K562 (cell line): Measurements from ENCODE around the gene ARHGAP22. TPM values are rescaled to one million over a fixed set of nuclear protein-coding genes. Genes with fewer than 3 reads are reported as not detected.

Source experiments
- ATAC-seq: fragments of 200-7000 bp; cut with Tn5 transposase; 3 replicates; pipeline ENCODE4 v1.9.1; 2020; ENCODE audit warnings: moderate library complexity
- BruUV-seq: library from RNA; stranded (reverse); fragments of 400-500 nt; replicated peaks from 2 replicates; lab custom pipeline; 2021; lab: Mats Ljungman, UMichigan
- CTCF ChIA-PET: fragments of 300-600 bp; formaldehyde crosslinking; extraction: SDS; loops from one replicate; lab custom pipeline; 2021; ENCODE audit warnings: low intra/inter-chr PET ratio; lab: Yijun Ruan, JAX
- POLR2A ChIA-PET: fragments of 300-600, 350-650 bp; sonication (Branson Sonifier 250); formaldehyde crosslinking; extraction: SDS; loops from one replicate; lab custom pipeline; 2021; ENCODE audit warnings: antibody characterized with exemption, inconsistent platforms; lab: Yijun Ruan, JAX
- DNase-seq, 4 experiments: peaks; one replicate each; pipeline versions ENCODE4 v3.0.0 to v3.0.0-alpha.2; 2011 to 2018; ENCODE audit warnings: low spot score in 3 of 4, mixed read lengths in 3 of 4; ENCODE audit errors: extremely low read depth in 1 of 4
- FAIRE-seq: peaks from 2 replicates; lab custom pipeline; 2011; peaks lifted over from hg19 to GRCh38; lab: Jason Lieb, UNC
- H2AFZ ChIP-seq: 2 replicates; pipeline ENCODE4 v1.6.0; 2011; ENCODE audit warnings: low read depth, low read length, control low read depth, inconsistent platforms
- H3K27ac ChIP-seq: fragments of 200-600 bp; 3 replicates; pipeline ENCODE4 v1.8.0; 2011; ENCODE audit warnings: low read depth, mild to moderate bottlenecking, control low read depth, inconsistent platforms, low read length, moderate library complexity, mixed read lengths; ENCODE audit errors: extremely low read depth
- H3K27me3 ChIP-seq, 2 experiments: fragments of 300-600 bp in 1 of 2; 2 replicates in 1 of 2; 3 replicates in 1 of 2; pipeline versions ENCODE4 v1.6.0 to v1.8.0; 2011; ENCODE audit warnings: inconsistent platforms in 2 of 2, low read length in 2 of 2, mild to moderate bottlenecking in 1 of 2, mixed read lengths in 1 of 2, moderate library complexity in 1 of 2; ENCODE audit not compliant: control insufficient read depth in 2 of 2, insufficient read depth in 2 of 2
- H3K36me3 ChIP-seq: fragments of 300-600 bp; 3 replicates; pipeline ENCODE4 v1.8.0; 2011; ENCODE audit warnings: mild to moderate bottlenecking, low read length, inconsistent platforms; ENCODE audit not compliant: control insufficient read depth, insufficient read depth
- H3K4me1 ChIP-seq, 2 experiments: fragments of 200-600 bp in 1 of 2; replicated peaks in 1 of 2; 2 replicates in 1 of 2; 3 replicates in 1 of 2; pipeline versions ENCODE4 v1.5.1 to v1.8.0; 2011; ENCODE audit warnings: inconsistent platforms in 2 of 2, low read length in 2 of 2, mild to moderate bottlenecking in 1 of 2, mixed read lengths in 1 of 2, moderate library complexity in 1 of 2; ENCODE audit not compliant: control insufficient read depth in 2 of 2, insufficient read depth in 2 of 2
- H3K4me2 ChIP-seq: 2 replicates; pipeline ENCODE4 v1.6.1; 2011; ENCODE audit warnings: low read length, control low read depth, inconsistent platforms, mixed read lengths; ENCODE audit not compliant: insufficient read depth
- H3K4me3 ChIP-seq: fragments of 200-600 bp; sonication (generic), shearing (Covaris generic); 2 replicates; pipeline ENCODE4 v1.5.1; 2016; ENCODE audit warnings: control low read depth, inconsistent platforms
- H3K79me2 ChIP-seq: fragments of 200-600 bp; 3 replicates; pipeline ENCODE4 v1.8.0; 2011; ENCODE audit warnings: low read length, inconsistent platforms; ENCODE audit not compliant: control insufficient read depth, insufficient read depth
- H3K9ac ChIP-seq, 2 experiments: 2 replicates each; pipeline versions ENCODE4 v1.6.0 to v1.6.1; 2011; ENCODE audit warnings: low read depth in 2 of 2, low read length in 2 of 2, control low read depth in 1 of 2, inconsistent platforms in 1 of 2, mild to moderate bottlenecking in 1 of 2, mixed read lengths in 1 of 2; ENCODE audit not compliant: insufficient read depth in 1 of 2
- H3K9me1 ChIP-seq: one replicate; pipeline ENCODE4 v1.6.0; 2011; ENCODE audit warnings: inconsistent platforms, mild to moderate bottlenecking, low read length, moderate library complexity; ENCODE audit not compliant: control insufficient read depth, insufficient read depth
- H3K9me3 ChIP-seq: replicated peaks from 2 replicates; pipeline ENCODE4 v1.5.1; 2011; ENCODE audit warnings: low read depth, low read length, inconsistent platforms; ENCODE audit not compliant: control insufficient read depth, insufficient read depth
- H4K20me1 ChIP-seq: replicated peaks from 2 replicates; pipeline ENCODE4 v1.6.1; 2011; ENCODE audit warnings: low read length, inconsistent platforms, mixed read lengths; ENCODE audit not compliant: control insufficient read depth, insufficient read depth
- CSDE1 ChIP-seq, 2 experiments: fragments of 450-650 bp; IDR thresholded peaks; 2 replicates each; pipeline ENCODE4 v1.6.1; 2016; ENCODE audit warnings: mild to moderate bottlenecking in 1 of 2
- DDX20 ChIP-seq: fragments of 450-650 bp; IDR thresholded peaks from 2 replicates; pipeline ENCODE4 v1.6.1; 2016; ENCODE audit warnings: missing genetic modification characterization, low read depth, mild to moderate bottlenecking, missing compliant biosample characterization, moderate library complexity
- DMBX1 ChIP-seq: fragments of 250-450 bp; sonication (Bioruptor Pico); IDR thresholded peaks from 2 replicates; pipeline ENCODE4 v1.8.0; 2022; ENCODE audit warnings: inconsistent platforms, mild to moderate bottlenecking, moderate library complexity, borderline replicate concordance
- HMG20A ChIP-seq: fragments of 450-650 bp; formaldehyde crosslinking; conservative IDR thresholded peaks from 2 replicates; pipeline ENCODE4 v1.4.0; 2020; ENCODE audit warnings: mild to moderate bottlenecking, mixed read lengths
- HOXB6 ChIP-seq: fragments of 250-450 bp; sonication (Bioruptor Pico); IDR thresholded peaks from 2 replicates; pipeline ENCODE4 v1.5.1; 2022; ENCODE audit warnings: mild to moderate bottlenecking, borderline replicate concordance
- PML ChIP-seq: IDR thresholded peaks from 2 replicates; pipeline ENCODE4 v1.6.1; 2012; ENCODE audit warnings: low read length, inconsistent platforms
- POLR2AphosphoS5 ChIP-seq: IDR thresholded peaks from 2 replicates; pipeline ENCODE4 v1.6.1; 2011; ENCODE audit warnings: mild to moderate bottlenecking, low read depth, low read length, moderate library complexity; ENCODE audit not compliant: control insufficient read depth, insufficient read depth
- RHOXF2B ChIP-seq: fragments of 250-450 bp; sonication (Bioruptor Pico); conservative IDR thresholded peaks from 2 replicates; pipeline ENCODE4 v1.5.1; 2021
- SMARCA4 ChIP-seq: fragments of 450-650 bp; IDR thresholded peaks from 2 replicates; pipeline ENCODE4 v1.6.1; 2016
- TAF7 ChIP-seq: fragments of 450-650 bp; IDR thresholded peaks from 2 replicates; pipeline ENCODE4 v1.6.1; 2016; ENCODE audit warnings: missing genetic modification characterization, missing compliant biosample characterization
- ZBTB7A ChIP-seq: IDR thresholded peaks from 2 replicates; pipeline ENCODE4 v1.6.1; 2011; ENCODE audit warnings: low read depth, mild to moderate bottlenecking, low read length, moderate library complexity, borderline replicate concordance; ENCODE audit not compliant: control insufficient read depth
- ZNF764 ChIP-seq: fragments of 250-450 bp; sonication (Bioruptor Pico); IDR thresholded peaks from 2 replicates; pipeline ENCODE4 v1.4.0; 2020; ENCODE audit warnings: low read depth, mild to moderate bottlenecking, moderate library complexity
- ZNF766 ChIP-seq: fragments of 200-800 bp; sonication (Bioruptor generic); conservative IDR thresholded peaks from 2 replicates; pipeline ENCODE4 v1.6.1; 2016; ENCODE audit warnings: missing genetic modification characterization, missing compliant biosample characterization
- WGBS: fragments of 100-300 bp; shearing (Covaris generic); methylation state at CpG from one replicate; pipeline ENCODE4 v1.1.6; 2016; ENCODE audit warnings: low coverage, mixed read lengths; ENCODE audit not compliant: insufficient coverage; ENCODE audit errors: missing lambda C conversion rate; 5-methylcytosine and 5-hydroxymethylcytosine counted together
- in situ Hi-C: fragments of 300-500 bp; cut with MboI; formaldehyde crosslinking; loops from 4 replicates; pipeline ENCODE4 v1.15.0; 2018; ENCODE audit warnings: inconsistent platforms, mixed read lengths
- intact Hi-C: fragments of 100-400 bp; cut with micrococcal nuclease; formaldehyde crosslinking; loops from 2 replicates; pipeline ENCODE4 v1.14.2; 2022
- polyA plus RNA-seq, 8 experiments: library from polyadenylated mRNA; depleted of rRNA in 4 of 8; stranded (reverse) in 5 of 8; unstranded in 3 of 8; fragments of >200 nt; fragmentation: Nextera tagmentation in 2 of 8; fragmentation: Illumina TruSeq in 1 of 8; extraction: Ambion mirVana in 2 of 8; extraction: Trizol in 1 of 8; gene quantifications; 2 replicates each; pipeline versions ENCODE4 v1.2.1 to v1.2.3, GENCODE V29; 2011 to 2014; ENCODE audit warnings: inconsistent platforms in 1 of 8, missing spikeins in 1 of 8
- total RNA-seq, 7 experiments: library from RNA; depleted of rRNA in 6 of 7; stranded (reverse); fragments of >200 nt in 6 of 7; fragmentation: Illumina TruSeq in 2 of 7; extraction: Trizol in 2 of 7; gene quantifications; 2 replicates each; pipeline versions ENCODE4 v1.2.1 to v1.2.3, GENCODE V29; 2011 to 2021; ENCODE audit warnings: low replicate concordance in 1 of 7

ARHGAP22 gene
- total and polyA plus RNA-seq, 9 of the 15 experiments (the other 6 are each of a cell fraction or from before 2014, with no cell fraction given): 1.3 to 28.1 (median 12.7) TPM

DNA sequence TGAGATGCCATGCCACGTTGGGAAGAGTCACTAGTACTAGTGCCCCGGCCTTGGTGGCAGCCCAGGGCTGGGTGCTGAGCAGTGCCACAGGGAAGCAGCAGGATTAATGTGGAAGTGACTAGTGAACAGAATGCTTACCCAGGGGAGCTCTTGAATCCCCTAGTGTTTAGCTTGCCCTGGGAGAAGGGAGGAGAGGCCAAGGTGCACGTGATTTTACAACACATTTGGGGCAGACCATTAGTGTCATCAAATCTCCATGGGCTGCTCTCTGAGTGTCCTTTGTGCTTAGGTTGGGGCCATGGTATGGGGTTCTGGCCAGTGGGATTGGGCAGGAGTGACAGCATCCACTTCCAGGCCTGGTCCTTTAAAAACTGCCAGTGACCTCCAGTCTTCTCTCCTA is 37.5 kb downstream of the ARHGAP22 start:
- POLR2A ChIA-PET: interaction anchor here (0.7 kb wide), 1 partner anchor 26 kb away, joined by 4 read pairs; no protein-coding TSS in a partner anchor
- in situ Hi-C loops (no loop called here), intact Hi-C loops (no loop called here)
- Histone ChIP-seq H3K4me3 (no peak overlapping the region), H2AFZ (no peak overlapping the region), H3K4me2 (no peak overlapping the region), H3K9me1 (no peaks in the 10 kb centered on the region), H3K27me3 (peaks cover 20 to 37% of the 10 kb centered on the region in 2 experiments; a peak in 3 of 5 replicates), H4K20me1 (no peaks in the 10 kb centered on the region), H3K4me1 (no peaks in the 10 kb centered on the region), H3K9me3 (no peaks in the 10 kb centered on the region), H3K79me2 (no peaks in the 10 kb centered on the region), H3K27ac (no peak overlapping the region), H3K9ac (no peak overlapping the region), H3K36me3 (no peaks in the 10 kb centered on the region)
- DNase-seq (no peak), ATAC-seq (no peak), FAIRE-seq (no peak)
- no peak for TF ChIP-seq RHOXF2B
- no peak for TF ChIP-seq ZNF766 (CRISPR knock-in tag)
- no peak for TF ChIP-seq CSDE1 (IDR thresholded peaks at IDR 0.05)
- TF ChIP-seq ZNF764: no peak
- no peak for TF ChIP-seq HOXB6
- no peak for TF ChIP-seq POLR2AphosphoS5
- TF ChIP-seq TAF7: no peak
- TF ChIP-seq HMG20A: no peak
- no peak for TF ChIP-seq DMBX1 (CRISPR knock-in tag)
- no peak for TF ChIP-seq PML
- TF ChIP-seq ZBTB7A: no peak
- no peak for TF ChIP-seq SMARCA4
- TF ChIP-seq DDX20: no peak
- CTCF ChIA-PET: no interaction called here
- WGBS: 2% methylated on average over 3 of the region's 3 CpGs
- no TSS peak for BruUV-seq
